Hypothalamus (tissue), 51 donors: Measurements from ENCODE around the gene TSPOAP1.

Source experiments
- DNase-seq, 51 donors: peaks; one replicate each; lab custom pipeline; 2025; lab: John Stamatoyannopoulos, UW

TSPOAP1 gene

GRCh38 chr17:58280480-58281217 is 47.9 kb downstream of the TSPOAP1 start, which contains the start of gene MPO:
TSS of gene MPO (minus strand) at chr17:58280935. CDS start at chr17:58280758, 177 bp downstream.
- DNase-seq, result no peak

- no peak for DNase-seq
Measured at GRCh38 chr17:58279736-58280479, 48.7 kb downstream of the TSPOAP1 start.

GRCh38 chr17:58279016-58279711 is 49.4 kb downstream of the TSPOAP1 start:
- no peak for DNase-seq

- peak in 5 of 51 donors; percentile 2 to 26 (median 17) for DNase-seq
Measured at GRCh38 chr17:58278661-58279015, 50.0 kb downstream of the TSPOAP1 start.

GRCh38 chr17:58277802-58278595 is 50.6 kb downstream of the TSPOAP1 start:
- no peak for DNase-seq

- peak in 1 of 51 donors; percentile 6 for DNase-seq
Measured at GRCh38 chr17:58277107-58277801, 51.3 kb downstream of the TSPOAP1 start.

- DNase-seq, result no peak
Measured at GRCh38 chr17:58276423-58276822, 52.2 kb downstream of the TSPOAP1 start.

GRCh38 chr17:58275417-58275816 is 53.2 kb downstream of the TSPOAP1 start:
- DNase-seq, result no peak

GRCh38 chr17:58273453-58274104 is 55.0 kb downstream of the TSPOAP1 start:
- DNase-seq, result no peak

GRCh38 chr17:58272367-58273280 is 56.0 kb downstream of the TSPOAP1 start:
- DNase-seq, result no peak

GRCh38 chr17:58271216-58271931 is 57.2 kb downstream of the TSPOAP1 start:
- no peak for DNase-seq

GRCh38 chr17:58270476-58271215 is 57.9 kb downstream of the TSPOAP1 start:
- DNase-seq, result no peak

GRCh38 chr17:58269557-58270291 is 58.9 kb downstream of the TSPOAP1 start:
- DNase-seq, result no peak

GRCh38 chr17:58268774-58269556 is 59.6 kb downstream of the TSPOAP1 start:
- DNase-seq, result no peak

- no peak for DNase-seq
Measured at GRCh38 chr17:58268326-58268725, 60.3 kb downstream of the TSPOAP1 start.
